Sigmoid colon (tissue), 4 donors: ENCODE measurements around the gene AGBL1.

Experiments used
- CTCF ChIP-seq, 4 experiments: fragments of 450-650 bp in 3 of 4; fragments of 200-600 bp in 1 of 4; IDR thresholded peaks; one replicate each; pipeline ENCODE4 v1.5.1; 2016 to 2019; ENCODE audit warnings: antibody characterized with exemption in 4 of 4, mild to moderate bottlenecking in 3 of 4, moderate library complexity in 2 of 4
- EP300 ChIP-seq, 4 donors: sonication (generic); formaldehyde crosslinking; IDR thresholded peaks; one replicate each; pipeline ENCODE4 v1.6.1; 2017; ENCODE audit warnings: antibody characterized with exemption in 4 of 4
- POLR2A ChIP-seq, 2 donors: fragments of 450-650 bp; IDR thresholded peaks; one replicate each; pipeline ENCODE4 v1.6.1; 2016; ENCODE audit warnings: antibody characterized with exemption in 2 of 2, mild to moderate bottlenecking in 2 of 2, moderate library complexity in 2 of 2
- POLR2AphosphoS5 ChIP-seq, 4 donors: sonication (generic); formaldehyde crosslinking; IDR thresholded peaks; one replicate each; pipeline ENCODE4 v1.6.1; 2017; ENCODE audit warnings: antibody characterized with exemption in 4 of 4

GRCh38 chr15:86759800-86760523 is 680.3 kb downstream of the AGBL1 start:
- TF ChIP-seq EP300 (IDR thresholded peaks at IDR 0.05) (no peak), CTCF (IDR thresholded peaks at IDR 0.05) (no peak), POLR2AphosphoS5 (IDR thresholded peaks at IDR 0.05) (no peak), POLR2A (IDR thresholded peaks at IDR 0.05) (no peak)
